K562 (cell line): ENCODE results near the gene HSPA5. TPM values are rescaled to one million over a fixed set of nuclear protein-coding genes. Genes with fewer than 3 reads are reported as not detected.

Source experiments
- BRD9 ChIP-seq: fragments of 450-650 bp; IDR thresholded peaks from 2 replicates; pipeline ENCODE4 v1.6.1; 2018; ENCODE audit warnings: low read depth; ENCODE audit not compliant: partially characterized antibody
- ETS1 ChIP-seq: conservative IDR thresholded peaks from 2 replicates; pipeline ENCODE4 v1.6.1; 2011; ENCODE audit warnings: low read depth, mild to moderate bottlenecking, low read length; ENCODE audit not compliant: control insufficient read depth
- GTF2B ChIP-seq: IDR thresholded peaks from 2 replicates; pipeline ENCODE4 v1.6.1; 2011; ENCODE audit not compliant: insufficient read length; ENCODE audit errors: extremely low read depth
- HNRNPLL ChIP-seq: fragments of 200-400 bp; formaldehyde crosslinking; IDR thresholded peaks from 2 replicates; pipeline ENCODE4 v1.6.1; 2017; ENCODE audit warnings: low read length, low read depth, mild to moderate bottlenecking; ENCODE audit not compliant: poor library complexity, severe bottlenecking
- MCM5 ChIP-seq: fragments of 450-650 bp; IDR thresholded peaks from 2 replicates; pipeline ENCODE4 v1.6.1; 2016; ENCODE audit warnings: low read depth
- NR0B1 ChIP-seq: fragments of 450-650 bp; IDR thresholded peaks from one replicate; pipeline ENCODE4 v1.6.1; 2018; ENCODE audit warnings: mild to moderate bottlenecking, moderate library complexity; ENCODE audit not compliant: partially characterized antibody
- NR2C1 ChIP-seq, 2 experiments: fragments of 450-650 bp; IDR thresholded peaks; 2 replicates each; pipeline ENCODE4 v1.6.1; 2017; ENCODE audit warnings: mild to moderate bottlenecking in 2 of 2, antibody characterized with exemption in 1 of 2, inconsistent platforms in 1 of 2, missing compliant biosample characterization in 1 of 2, missing genetic modification characterization in 1 of 2
- PML ChIP-seq: IDR thresholded peaks from 2 replicates; pipeline ENCODE4 v1.6.1; 2012; ENCODE audit warnings: low read length, inconsistent platforms
- RBM17 ChIP-seq: fragments of 200-400 bp; formaldehyde crosslinking; IDR thresholded peaks from 2 replicates; pipeline ENCODE4 v1.6.1; 2017; ENCODE audit warnings: low read depth, mild to moderate bottlenecking, low read length, borderline replicate concordance
- SAFB ChIP-seq: fragments of 200-400 bp; formaldehyde crosslinking; IDR thresholded peaks from 2 replicates; pipeline ENCODE4 v1.6.1; 2017; ENCODE audit warnings: low read depth, low read length, borderline replicate concordance
- SAFB2 ChIP-seq: fragments of 200-400 bp; formaldehyde crosslinking; IDR thresholded peaks from 2 replicates; pipeline ENCODE4 v1.6.1; 2018; ENCODE audit warnings: borderline replicate concordance, low read length, low read depth, moderate library complexity; ENCODE audit not compliant: severe bottlenecking
- SRSF1 ChIP-seq: fragments of 200-400 bp; formaldehyde crosslinking; IDR thresholded peaks from 2 replicates; pipeline ENCODE4 v1.6.1; 2017; ENCODE audit warnings: mild to moderate bottlenecking, low read depth, low read length, moderate library complexity
- TFAP4 ChIP-seq: sonication (generic); formaldehyde crosslinking; IDR thresholded peaks from 2 replicates; pipeline ENCODE4 v1.8.0; 2022; ENCODE audit warnings: missing genetic modification reagents, mild to moderate bottlenecking, moderate library complexity, borderline replicate concordance
- TOE1 ChIP-seq, 2 experiments: fragments of 450-650 bp in 1 of 2; sonication (generic) in 1 of 2; formaldehyde crosslinking in 1 of 2; IDR thresholded peaks; 2 replicates each; pipeline versions ENCODE4 v1.7.1 to v1.8.0; 2016 to 2022; ENCODE audit warnings: borderline replicate concordance in 2 of 2, mild to moderate bottlenecking in 2 of 2, antibody characterized with exemption in 1 of 2, inconsistent platforms in 1 of 2, low read depth in 1 of 2, missing genetic modification reagents in 1 of 2, moderate library complexity in 1 of 2
- TRIM25 ChIP-seq: fragments of 450-650 bp; IDR thresholded peaks from 2 replicates; pipeline ENCODE4 v1.7.0; 2016; ENCODE audit warnings: borderline replicate concordance
- ZFPM2 ChIP-seq: fragments of 250-450 bp; sonication (Bioruptor Pico); IDR thresholded peaks from 2 replicates; pipeline ENCODE4 v1.5.1; 2022; ENCODE audit warnings: mild to moderate bottlenecking
- ZNF277 ChIP-seq: fragments of 250-450 bp; sonication (Bioruptor Pico); IDR thresholded peaks from 2 replicates; pipeline ENCODE4 v1.8.0; 2022; ENCODE audit warnings: inconsistent platforms, mild to moderate bottlenecking, moderate library complexity, borderline replicate concordance
- ZNF384 ChIP-seq: IDR thresholded peaks from 2 replicates; pipeline ENCODE4 v1.6.1; 2012; ENCODE audit warnings: low read depth, low read length, improper control_type of control experiment
- polyA plus RNA-seq, 8 experiments: library from polyadenylated mRNA; depleted of rRNA in 4 of 8; stranded (reverse) in 5 of 8; unstranded in 3 of 8; fragments of >200 nt; fragmentation: Nextera tagmentation in 2 of 8; fragmentation: Illumina TruSeq in 1 of 8; extraction: Ambion mirVana in 2 of 8; extraction: Trizol in 1 of 8; gene quantifications; 2 replicates each; pipeline versions ENCODE4 v1.2.1 to v1.2.3, GENCODE V29; 2011 to 2014; ENCODE audit warnings: inconsistent platforms in 1 of 8, missing spikeins in 1 of 8
- total RNA-seq, 7 experiments: library from RNA; depleted of rRNA in 6 of 7; stranded (reverse); fragments of >200 nt in 6 of 7; fragmentation: Illumina TruSeq in 2 of 7; extraction: Trizol in 2 of 7; gene quantifications; 2 replicates each; pipeline versions ENCODE4 v1.2.1 to v1.2.3, GENCODE V29; 2011 to 2021; ENCODE audit warnings: low replicate concordance in 1 of 7

Gene HSPA5
- total and polyA plus RNA-seq, 9 of the 15 experiments (the other 6 are each of a cell fraction or from before 2014, with no cell fraction given), result 48.0 to 265 (median 113) TPM

- TF ChIP-seq NR0B1 (no peak), BRD9 (no peak), GTF2B (no peak), ZFPM2 (no peak), RBM17 (no peak), HNRNPLL (no peak), NR2C1 (IDR thresholded peaks at IDR 0.05) (no peak), NR2C1 (tag; IDR thresholded peaks at IDR 0.05) (no peak), TFAP4 (CRISPR knock-in tag) (no peak), MCM5 (no peak), TOE1 (IDR thresholded peaks at IDR 0.05; ENCODE audit: borderline replicate concordance) (no peak), TOE1 (CRISPR knock-in tag; IDR thresholded peaks at IDR 0.05; ENCODE audit: borderline replicate concordance, low read depth) (no peak), TRIM25 (no peak), ZNF277 (CRISPR knock-in tag) (no peak), SAFB (no peak), PML (no peak), SRSF1 (no peak), SAFB2 (no peak), ZNF384 (0 out of 2 replicates have a peak, but pooled peaks have one; percentile 10), ETS1 (no peak)
Observed at GRCh38 chr9:125241863-125242739, 958 bp upstream of the HSPA5 start (continued).
